ENCODE measurements around the gene STX16. TPM values are rescaled to one million over a fixed set of nuclear protein-coding genes. Genes with fewer than 3 reads are reported as not detected.

STX16 gene
- 48.7 and 68.6 TPM in 2 replicates for total RNA-seq

GRCh38 chr20:58650776-58651558, at the start of gene STX16:
STX16 (plus strand) TSS chr20:58651283; CDS start chr20:58652007, 724 bp downstream.

GRCh38 chr20:58692579-58693225, 41.6 kb downstream of the STX16 start, which contains the start of gene NPEPL1:
NPEPL1 (plus strand) TSS chr20:58692800; CDS start chr20:58692901, 101 bp downstream.

Other genes starting within 250 kb of the STX16 start
- gene APCDD1L, start 135.9 kb upstream of the STX16 start, total RNA-seq: 1.5 and 11.0 TPM in 2 replicates
- gene NPEPL1, start 41.5 kb downstream of the STX16 start, total RNA-seq: 19.3 and 28.2 TPM in 2 replicates
- 0.87 and 1.00 TPM in 2 replicates for gene GNAS-AS1, start 199.6 kb downstream of the STX16 start, total RNA-seq
- gene GNAS, start 201.4 kb downstream of the STX16 start, total RNA-seq: 293 and 421 TPM in 2 replicates